IPS-NIHi7 (cell line): ENCODE results near the gene ADAMTS19.

Experiments
- DNase-seq: peaks from one replicate; pipeline ENCODE4 v3.0.0; 2012; ENCODE audit warnings: mixed read lengths; ENCODE audit errors: extremely low spot score

Gene ADAMTS19

GRCh38 chr5:129465776-129466344 lies 5.8 kb downstream of the ADAMTS19 start:
- no peak for DNase-seq

- no peak for DNase-seq
These were observed 14.4 kb downstream of the ADAMTS19 start for GRCh38 chr5:129474544-129474943.

GRCh38 chr5:129476751-129477150 lies 16.7 kb downstream of the ADAMTS19 start:
- no peak for DNase-seq

GRCh38 chr5:129477532-129477931 lies 17.4 kb downstream of the ADAMTS19 start:
- no peak for DNase-seq

- no peak for DNase-seq
These were observed 21.1 kb downstream of the ADAMTS19 start for GRCh38 chr5:129481161-129481560.

- DNase-seq: no peak
These were observed 36.3 kb downstream of the ADAMTS19 start for GRCh38 chr5:129496421-129496820.

- DNase-seq: no peak
These were observed 36.9 kb downstream of the ADAMTS19 start for GRCh38 chr5:129496864-129497595.

- no peak for DNase-seq
These were observed 39.2 kb downstream of the ADAMTS19 start for GRCh38 chr5:129499208-129499852.

GRCh38 chr5:129500101-129500500 lies 40.0 kb downstream of the ADAMTS19 start:
- DNase-seq: no peak

GRCh38 chr5:129506086-129506485 lies 46.0 kb downstream of the ADAMTS19 start:
- DNase-seq: no peak

- no peak for DNase-seq
These were observed 46.9 kb downstream of the ADAMTS19 start for GRCh38 chr5:129506950-129507349.

- no peak for DNase-seq
These were observed 47.4 kb downstream of the ADAMTS19 start for GRCh38 chr5:129507527-129507926.

- no peak for DNase-seq
These were observed 48.5 kb downstream of the ADAMTS19 start for GRCh38 chr5:129508606-129509005.

GRCh38 chr5:129509363-129509975 lies 49.4 kb downstream of the ADAMTS19 start:
- DNase-seq: no peak

- no peak for DNase-seq
These were observed 51.2 kb downstream of the ADAMTS19 start for GRCh38 chr5:129511291-129511690.

GRCh38 chr5:129541051-129541450 lies 81.0 kb downstream of the ADAMTS19 start:
- no peak for DNase-seq

GRCh38 chr5:129541648-129542251 lies 81.7 kb downstream of the ADAMTS19 start:
- DNase-seq: no peak

GRCh38 chr5:129547137-129547536 lies 87.0 kb downstream of the ADAMTS19 start:
- no peak for DNase-seq

GRCh38 chr5:129554134-129554904 lies 94.2 kb downstream of the ADAMTS19 start:
- DNase-seq: no peak

GRCh38 chr5:129563585-129563984 lies 103.5 kb downstream of the ADAMTS19 start:
- no peak for DNase-seq

GRCh38 chr5:129569295-129569694 lies 109.2 kb downstream of the ADAMTS19 start:
- no peak for DNase-seq
